GM12864 (cell line): Measurements from ENCODE around the gene PSMD11.
A peak's percentile ranks its signal among the peaks of the same experiment; 100 is the strongest.

Source experiments
- DNase-seq: peaks from one replicate; pipeline ENCODE4 v3.0.0-alpha.2; 2011; ENCODE audit warnings: low read depth
- H3K4me3 ChIP-seq: 2 replicates; pipeline ENCODE4 v1.5.1; 2011; ENCODE audit warnings: mild to moderate bottlenecking, low read depth, low read length, control low read depth
- TF ChIP-seq, protein P1 (sequence below): IDR thresholded peaks from 2 replicates; pipeline ENCODE4 v1.5.1; 2011; ENCODE audit warnings: low read depth, mild to moderate bottlenecking, moderate library complexity, low read length, control low read depth, inconsistent platforms; ENCODE audit errors: missing control alignments

PSMD11 gene

DNA sequence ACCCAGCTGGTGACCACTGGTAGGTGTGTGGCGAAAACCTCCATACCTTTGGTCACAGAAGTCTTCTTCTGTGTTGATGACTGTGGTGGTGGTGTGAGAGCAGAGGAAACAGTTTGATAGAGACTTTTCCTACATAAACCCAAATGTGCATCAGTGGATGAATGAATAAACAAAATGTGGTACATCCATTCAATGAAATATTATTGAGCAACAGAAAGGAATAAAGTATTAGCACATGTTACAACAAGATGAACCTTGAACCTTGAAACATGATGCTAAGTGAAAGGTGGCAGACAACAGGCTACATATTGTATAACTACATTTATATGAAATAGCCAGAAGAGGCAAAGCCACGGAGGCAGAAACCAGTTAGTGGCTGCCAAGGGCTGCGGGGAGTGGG is 57.7 kb downstream of the PSMD11 start:
- no peak overlapping the region for H3K4me3 ChIP-seq
- TF ChIP-seq, protein P1, sequence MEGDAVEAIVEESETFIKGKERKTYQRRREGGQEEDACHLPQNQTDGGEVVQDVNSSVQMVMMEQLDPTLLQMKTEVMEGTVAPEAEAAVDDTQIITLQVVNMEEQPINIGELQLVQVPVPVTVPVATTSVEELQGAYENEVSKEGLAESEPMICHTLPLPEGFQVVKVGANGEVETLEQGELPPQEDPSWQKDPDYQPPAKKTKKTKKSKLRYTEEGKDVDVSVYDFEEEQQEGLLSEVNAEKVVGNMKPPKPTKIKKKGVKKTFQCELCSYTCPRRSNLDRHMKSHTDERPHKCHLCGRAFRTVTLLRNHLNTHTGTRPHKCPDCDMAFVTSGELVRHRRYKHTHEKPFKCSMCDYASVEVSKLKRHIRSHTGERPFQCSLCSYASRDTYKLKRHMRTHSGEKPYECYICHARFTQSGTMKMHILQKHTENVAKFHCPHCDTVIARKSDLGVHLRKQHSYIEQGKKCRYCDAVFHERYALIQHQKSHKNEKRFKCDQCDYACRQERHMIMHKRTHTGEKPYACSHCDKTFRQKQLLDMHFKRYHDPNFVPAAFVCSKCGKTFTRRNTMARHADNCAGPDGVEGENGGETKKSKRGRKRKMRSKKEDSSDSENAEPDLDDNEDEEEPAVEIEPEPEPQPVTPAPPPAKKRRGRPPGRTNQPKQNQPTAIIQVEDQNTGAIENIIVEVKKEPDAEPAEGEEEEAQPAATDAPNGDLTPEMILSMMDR: no peak
- no peak for DNase-seq

DNA sequence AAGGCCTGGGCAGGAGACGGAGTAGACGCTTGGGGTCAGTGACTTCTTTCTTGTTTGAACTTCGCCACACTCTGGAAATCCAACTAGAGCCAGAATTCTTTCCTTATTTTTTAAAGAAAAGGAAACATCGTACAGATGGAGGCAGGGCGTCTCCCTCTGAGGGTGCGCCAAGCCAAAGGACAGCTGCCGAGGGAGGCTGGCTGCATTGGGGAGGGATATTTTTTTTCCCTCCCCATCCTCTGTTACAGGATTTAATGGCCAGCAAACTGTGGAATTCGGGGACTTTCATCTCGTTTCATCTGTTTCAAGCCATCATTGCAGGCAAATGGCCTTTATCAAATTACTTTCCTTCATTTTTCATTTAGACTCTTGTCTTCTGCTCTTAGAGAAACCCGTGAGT is 58.4 kb downstream of the PSMD11 start:
- TF ChIP-seq, protein P1: no peak
- H3K4me3 ChIP-seq: no peak overlapping the region
- no peak for DNase-seq

DNA sequence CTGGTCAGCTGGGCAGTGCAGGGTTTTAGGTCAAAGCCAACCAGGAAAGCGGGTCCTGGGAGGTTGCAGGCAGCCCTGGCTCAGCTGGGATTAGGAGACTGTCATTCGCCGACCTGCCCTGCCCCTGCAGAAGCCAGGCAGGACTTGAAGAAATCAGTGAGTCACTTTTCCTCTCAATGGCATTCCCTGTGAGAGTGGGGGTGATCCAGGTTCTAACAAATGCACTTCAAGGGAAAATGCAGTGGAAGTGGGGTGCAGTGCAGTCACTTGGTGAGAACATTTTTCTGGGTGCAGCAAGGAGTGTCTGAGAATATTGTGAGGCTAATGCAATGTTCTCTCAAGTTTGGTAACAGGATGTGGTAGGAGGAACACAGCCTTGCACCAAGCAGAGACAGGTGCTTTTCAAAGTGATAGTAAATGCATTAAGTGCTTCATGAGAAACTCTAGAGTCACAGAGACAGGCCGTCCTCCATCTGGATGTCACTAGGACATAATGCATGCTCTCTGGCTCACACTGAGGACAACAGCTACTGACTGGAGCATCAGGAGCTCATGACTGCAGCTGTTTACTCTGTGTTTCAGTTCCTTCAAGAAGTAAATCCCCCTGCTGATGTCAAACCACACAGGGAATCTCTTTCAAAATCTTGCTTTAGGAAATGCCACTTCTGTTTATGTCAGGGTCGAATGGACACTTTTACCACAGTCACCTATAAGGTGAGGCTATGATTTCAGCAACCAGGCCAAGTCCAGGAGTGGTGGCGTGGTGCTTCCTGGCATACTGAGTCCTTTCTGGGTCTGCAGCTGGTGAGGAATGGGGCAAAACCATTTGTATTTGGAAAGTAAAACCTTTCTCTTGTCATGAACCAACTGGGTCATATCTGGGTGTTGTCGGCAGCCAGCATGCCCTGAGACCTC is 59.2 kb downstream of the PSMD11 start:
- TF ChIP-seq, protein P1: no peak
- H3K4me3 ChIP-seq: no peak overlapping the region; the same call in 1 of the 2 replicates
- DNase-seq: peak; percentile 96

DNA sequence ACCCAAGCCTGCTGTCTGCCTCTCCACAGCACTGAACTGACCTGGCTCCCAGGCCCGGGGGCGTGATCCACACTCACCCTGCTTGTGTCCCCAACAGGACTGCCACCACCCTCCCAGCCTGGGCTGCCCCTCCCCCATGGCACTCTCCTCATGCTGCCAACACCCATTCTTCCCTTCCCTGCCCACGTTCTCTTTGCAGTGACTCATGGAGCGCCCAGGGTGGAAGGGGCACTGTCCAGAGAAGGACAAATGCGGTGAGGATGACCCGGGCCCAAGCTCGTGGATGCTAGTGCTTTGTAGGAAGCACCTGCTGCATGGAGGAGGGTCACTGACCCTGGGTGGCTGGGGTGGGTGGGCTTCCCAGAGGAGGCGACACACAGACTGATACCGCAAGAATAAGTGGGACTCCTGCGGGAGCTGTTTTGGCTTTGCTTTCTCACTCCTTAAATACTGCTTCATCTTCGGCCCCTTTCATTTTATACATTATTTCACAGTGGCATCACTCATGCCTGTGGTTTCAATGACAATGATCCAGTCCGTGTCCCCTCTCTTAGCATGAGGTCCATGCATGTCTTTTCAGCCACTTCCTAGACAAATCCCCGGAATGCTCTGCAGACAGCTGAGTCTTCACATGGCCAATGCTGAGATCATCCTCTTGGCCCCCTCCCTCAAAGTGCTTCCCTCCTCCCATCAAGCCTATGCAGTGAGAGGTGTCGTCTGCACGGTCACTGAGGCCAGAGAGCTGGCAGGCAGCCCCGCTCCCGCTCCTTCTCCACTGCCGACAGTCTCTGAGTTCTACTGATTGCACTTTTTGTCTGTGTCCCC is 60.1 kb downstream of the PSMD11 start:
- H3K4me3 ChIP-seq: no peak overlapping the region; the same call in 1 of the 2 replicates
- TF ChIP-seq, protein P1: no peak
- DNase-seq: no peak

DNA sequence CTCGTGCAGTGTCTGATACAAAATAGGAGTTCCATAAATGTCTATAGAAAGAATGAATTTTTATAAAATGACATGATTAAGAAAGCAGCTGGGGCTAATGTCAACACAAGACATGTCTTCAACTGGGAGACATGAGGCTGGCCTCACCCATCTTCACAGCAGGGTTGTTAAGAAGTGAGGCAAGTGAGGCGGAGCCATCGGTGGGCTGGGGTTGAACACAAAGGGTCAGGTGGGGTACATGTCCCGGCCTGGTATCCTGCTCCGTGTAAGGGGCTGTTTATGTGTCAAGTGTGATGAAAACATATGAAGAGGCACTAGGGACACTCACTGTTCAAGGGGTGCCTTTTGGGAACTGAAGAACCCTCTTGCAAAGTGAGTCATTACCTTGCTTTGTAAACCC is 64.6 kb downstream of the PSMD11 start:
- no peak for DNase-seq
- TF ChIP-seq, protein P1: no peak
- no peak overlapping the region for H3K4me3 ChIP-seq

DNA sequence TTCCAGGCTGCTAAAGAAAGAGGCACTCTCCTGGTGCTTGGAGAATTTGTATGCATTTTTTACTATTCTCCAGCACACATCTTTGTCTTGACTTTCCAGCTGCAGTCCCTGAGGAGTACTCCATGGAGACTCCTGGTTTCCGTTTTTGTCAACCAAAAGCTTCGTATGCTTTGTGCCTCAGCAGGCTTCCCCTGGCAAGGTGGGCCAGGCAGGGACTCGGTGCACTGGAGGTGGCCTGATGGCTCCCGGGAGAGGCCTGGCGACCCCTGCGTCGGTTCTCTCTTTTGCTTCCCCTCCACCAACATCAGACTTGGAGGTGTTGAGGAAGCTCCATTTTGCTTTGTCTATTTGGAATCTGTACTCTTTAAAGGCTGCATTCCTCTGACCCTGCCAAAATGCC is 66.2 kb downstream of the PSMD11 start:
- DNase-seq: no peak

More for the DNA sequence above, 66.2 kb downstream of the PSMD11 start:
- H3K4me3 ChIP-seq: no peak overlapping the region
- TF ChIP-seq, protein P1: no peak
